ENCODE data around the gene TTLL11. TPM values are rescaled to one million over a fixed set of nuclear protein-coding genes. Genes with fewer than 3 reads are reported as not detected.

Gene TTLL11
- total RNA-seq, 1 experiment from 2014 or later: 1.5 TPM

DNA sequence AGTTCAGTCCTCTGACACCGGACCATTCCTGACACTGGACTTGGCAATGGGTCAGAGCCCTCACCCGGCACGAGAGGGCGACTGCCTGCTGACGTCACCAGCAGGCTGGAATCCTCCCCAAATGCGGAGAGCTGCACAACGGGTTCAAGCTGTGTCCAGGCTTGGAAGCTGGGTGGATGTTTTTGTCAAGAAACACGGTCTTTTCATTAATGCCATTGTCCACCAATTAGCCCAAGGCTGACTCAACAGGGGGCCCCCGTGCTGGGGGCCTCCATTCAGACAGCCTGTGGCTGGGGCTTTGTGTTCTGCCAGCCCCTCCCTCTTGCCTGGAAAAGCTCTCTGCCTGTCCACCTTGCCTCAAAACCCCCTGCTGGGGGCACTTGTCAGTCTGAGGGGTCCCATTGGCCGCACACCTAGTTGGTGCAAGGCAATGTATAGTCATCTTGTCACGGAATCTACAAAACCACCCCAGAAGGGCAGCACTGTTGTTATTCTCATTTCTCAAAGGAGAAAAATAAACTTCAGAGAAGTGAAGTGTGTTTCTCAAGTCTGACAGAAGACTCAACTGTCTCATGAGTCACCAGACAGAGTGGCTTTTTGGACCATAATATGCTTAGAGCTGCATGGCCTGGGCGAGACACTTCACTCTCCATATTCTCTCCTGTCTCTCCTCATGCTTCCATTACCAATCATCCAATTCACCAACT, 41.9 kb upstream of the TTLL11 start:
- no peak overlapping the region for H2BK120ac ChIP-seq (ENCODE audit: low read depth, low read length, poor library complexity, severe bottlenecking)
- no peak overlapping the region for H2BK12ac ChIP-seq (ENCODE audit: insufficient read length, low read depth, low read length)
- no CpG with 5 or more reads among the region's 12 CpGs for WGBS (ENCODE audit: extremely low coverage, insufficient read length, low lambda C conversion rate)
- H3K79me1 ChIP-seq (ENCODE audit: insufficient read depth, low read depth, low read length, poor library complexity, severe bottlenecking): no peaks in the 10 kb centered on the region
- no peak overlapping the region for H2BK15ac ChIP-seq (ENCODE audit: low read depth, low read length)
- Mint-ChIP-seq H3K9me3 (no peaks in the 10 kb centered on the region; a peak in 1 of 5 replicates), H3K27me3 (ENCODE audit: low read depth) (peaks cover 34% of the 10 kb centered on the region), H3K4me3 (peak overlapping the region in 1 of 2 experiments; percentile 35; a peak in 2 of 5 replicates), H3K4me1 (peaks cover 46 to 64% of the 10 kb centered on the region in 2 experiments), H3K36me3 (ENCODE audit: insufficient read depth in 1 of 3, low read depth in 3 of 3) (no peaks in the 10 kb centered on the region; a peak in 1 of 7 replicates), H3K27ac (no peak overlapping the region; a peak in 1 of 7 replicates)
- no peak overlapping the region for H4K8ac ChIP-seq (replicated peaks; ENCODE audit: insufficient read length, low read depth, low read length)
- no peak overlapping the region for H2AFZ ChIP-seq (ENCODE audit: low read length)
- H3K27ac ChIP-seq (ENCODE audit: insufficient read length, low read depth, low read length): no peak overlapping the region
- no peak overlapping the region for H3K9ac ChIP-seq (ENCODE audit: extremely low read depth, insufficient read length, low read length)
- no peak overlapping the region for H2BK5ac ChIP-seq (ENCODE audit: insufficient read length, low read length)
- H4K91ac ChIP-seq (ENCODE audit: insufficient read length, low read depth, low read length): no peak overlapping the region
- H3K4ac ChIP-seq (ENCODE audit: low read depth, low read length): no peak overlapping the region
- no peak overlapping the region for H3K4me2 ChIP-seq (ENCODE audit: insufficient read depth, insufficient read length, low read length)
- no peaks in the 10 kb centered on the region for H3K23me2 ChIP-seq (ENCODE audit: insufficient read length, low read depth, low read length, poor library complexity, severe bottlenecking)
- no peaks in the 10 kb centered on the region for H3K79me2 ChIP-seq (ENCODE audit: insufficient read depth, low read length)
- peaks cover 10% of the 10 kb centered on the region; the same call in 1 of the 2 replicates for H3K4me1 ChIP-seq (ENCODE audit: insufficient read depth, low read length)
- H3K18ac ChIP-seq (ENCODE audit: insufficient read length, low read depth, low read length): no peak overlapping the region
- no peaks in the 10 kb centered on the region for H4K20me1 ChIP-seq (ENCODE audit: control insufficient read depth, insufficient read depth, insufficient read length)
- no peak for DNase-seq
- no peaks in the 10 kb centered on the region for H3K27me3 ChIP-seq (ENCODE audit: insufficient read depth, low read length)
- H2BK20ac ChIP-seq (ENCODE audit: low read depth, low read length, poor library complexity, severe bottlenecking): no peak overlapping the region
- no peak overlapping the region for H4K5ac ChIP-seq (ENCODE audit: insufficient read length, low read depth, low read length)
- no peak overlapping the region for H3K56ac ChIP-seq (ENCODE audit: insufficient read length, low read depth, low read length)
- no peak overlapping the region for H2AK5ac ChIP-seq (ENCODE audit: insufficient read length, low read length)
- no peaks in the 10 kb centered on the region for H3K9me3 ChIP-seq (ENCODE audit: control insufficient read depth, low read depth, low read length)
- TF ChIP-seq, protein P1, sequence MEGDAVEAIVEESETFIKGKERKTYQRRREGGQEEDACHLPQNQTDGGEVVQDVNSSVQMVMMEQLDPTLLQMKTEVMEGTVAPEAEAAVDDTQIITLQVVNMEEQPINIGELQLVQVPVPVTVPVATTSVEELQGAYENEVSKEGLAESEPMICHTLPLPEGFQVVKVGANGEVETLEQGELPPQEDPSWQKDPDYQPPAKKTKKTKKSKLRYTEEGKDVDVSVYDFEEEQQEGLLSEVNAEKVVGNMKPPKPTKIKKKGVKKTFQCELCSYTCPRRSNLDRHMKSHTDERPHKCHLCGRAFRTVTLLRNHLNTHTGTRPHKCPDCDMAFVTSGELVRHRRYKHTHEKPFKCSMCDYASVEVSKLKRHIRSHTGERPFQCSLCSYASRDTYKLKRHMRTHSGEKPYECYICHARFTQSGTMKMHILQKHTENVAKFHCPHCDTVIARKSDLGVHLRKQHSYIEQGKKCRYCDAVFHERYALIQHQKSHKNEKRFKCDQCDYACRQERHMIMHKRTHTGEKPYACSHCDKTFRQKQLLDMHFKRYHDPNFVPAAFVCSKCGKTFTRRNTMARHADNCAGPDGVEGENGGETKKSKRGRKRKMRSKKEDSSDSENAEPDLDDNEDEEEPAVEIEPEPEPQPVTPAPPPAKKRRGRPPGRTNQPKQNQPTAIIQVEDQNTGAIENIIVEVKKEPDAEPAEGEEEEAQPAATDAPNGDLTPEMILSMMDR (conservative IDR thresholded peaks at IDR 0.05): 0 out of 3 replicates have a peak, but pooled peaks have one; percentile 21
- H3K14ac ChIP-seq (ENCODE audit: insufficient read depth, low read length): no peak overlapping the region
- H3T11ph ChIP-seq (ENCODE audit: low read length): no peak overlapping the region
- H3K23ac ChIP-seq (ENCODE audit: insufficient read length, low read depth, low read length): no peak overlapping the region

All from H9 (cell line).